Urothelium cell line (cell line): ENCODE measurements around the gene TTLL11.

Experiments used
- DNase-seq: peaks from one replicate; pipeline ENCODE4 v3.0.0; 2011; ENCODE audit warnings: low spot score, mixed read lengths
- FAIRE-seq: peaks from 2 replicates; lab custom pipeline; 2011; peaks lifted over from hg19 to GRCh38; lab: Jason Lieb, UNC

Gene TTLL11

GRCh38 chr9:121888438-121888775, 204.7 kb downstream of the TTLL11 start:
- DNase-seq (no peak), FAIRE-seq (no peak)

GRCh38 chr9:121887553-121888437, 205.3 kb downstream of the TTLL11 start:
- no peak for DNase-seq
- FAIRE-seq, result no peak

- DNase-seq, result no peak
- FAIRE-seq, result no peak
Measured at GRCh38 chr9:121886759-121887485, 206.2 kb downstream of the TTLL11 start.

GRCh38 chr9:121885345-121885901, 207.7 kb downstream of the TTLL11 start:
- FAIRE-seq (no peak), DNase-seq (no peak)

- DNase-seq (no peak), FAIRE-seq (no peak)
Measured at GRCh38 chr9:121884057-121884541, 209.0 kb downstream of the TTLL11 start.

GRCh38 chr9:121883281-121884056, 209.6 kb downstream of the TTLL11 start:
- DNase-seq, result no peak
- FAIRE-seq, result no peak

- no peak for DNase-seq
- no peak for FAIRE-seq
Measured at GRCh38 chr9:121881920-121882500, 211.1 kb downstream of the TTLL11 start.

- DNase-seq (no peak), FAIRE-seq (no peak)
Measured at GRCh38 chr9:121880343-121880898, 212.7 kb downstream of the TTLL11 start.

GRCh38 chr9:121878271-121878822, 214.8 kb downstream of the TTLL11 start:
- no peak for FAIRE-seq

GRCh38 chr9:121876658-121877271, 216.3 kb downstream of the TTLL11 start:
- no peak for FAIRE-seq
- no peak for DNase-seq

More at GRCh38 chr9:121878271-121878822, 214.8 kb downstream of the TTLL11 start:
- no peak for DNase-seq

GRCh38 chr9:121876255-121876654, 216.9 kb downstream of the TTLL11 start:
- DNase-seq (no peak), FAIRE-seq (no peak)

GRCh38 chr9:121874524-121874923, 218.6 kb downstream of the TTLL11 start:
- FAIRE-seq (no peak), DNase-seq (no peak)

- no peak for DNase-seq
- no peak for FAIRE-seq
Measured at GRCh38 chr9:121871431-121872025, 221.6 kb downstream of the TTLL11 start.

GRCh38 chr9:121870271-121870670, 222.8 kb downstream of the TTLL11 start:
- FAIRE-seq (no peak), DNase-seq (no peak)

- no peak for FAIRE-seq
- DNase-seq, result no peak
Measured at GRCh38 chr9:121868626-121869025, 224.5 kb downstream of the TTLL11 start.

GRCh38 chr9:121866927-121867326, 226.2 kb downstream of the TTLL11 start:
- FAIRE-seq (no peak), DNase-seq (no peak)

- no peak for DNase-seq
- FAIRE-seq, result no peak
Measured at GRCh38 chr9:121865884-121866283, 227.2 kb downstream of the TTLL11 start.

GRCh38 chr9:121865060-121865459, 228.0 kb downstream of the TTLL11 start:
- FAIRE-seq, result no peak
- DNase-seq, result no peak

- DNase-seq, result no peak
- no peak for FAIRE-seq
Measured at GRCh38 chr9:121863955-121864354, 229.2 kb downstream of the TTLL11 start.
